GM10847 (cell line): Measurements from ENCODE around the gene ASB2.

Experiments
- POLR2A ChIP-seq: IDR thresholded peaks from 2 replicates; pipeline ENCODE4 v1.6.1; 2011; ENCODE audit not compliant: insufficient read length; ENCODE audit errors: extremely low read depth

Gene ASB2

DNA sequence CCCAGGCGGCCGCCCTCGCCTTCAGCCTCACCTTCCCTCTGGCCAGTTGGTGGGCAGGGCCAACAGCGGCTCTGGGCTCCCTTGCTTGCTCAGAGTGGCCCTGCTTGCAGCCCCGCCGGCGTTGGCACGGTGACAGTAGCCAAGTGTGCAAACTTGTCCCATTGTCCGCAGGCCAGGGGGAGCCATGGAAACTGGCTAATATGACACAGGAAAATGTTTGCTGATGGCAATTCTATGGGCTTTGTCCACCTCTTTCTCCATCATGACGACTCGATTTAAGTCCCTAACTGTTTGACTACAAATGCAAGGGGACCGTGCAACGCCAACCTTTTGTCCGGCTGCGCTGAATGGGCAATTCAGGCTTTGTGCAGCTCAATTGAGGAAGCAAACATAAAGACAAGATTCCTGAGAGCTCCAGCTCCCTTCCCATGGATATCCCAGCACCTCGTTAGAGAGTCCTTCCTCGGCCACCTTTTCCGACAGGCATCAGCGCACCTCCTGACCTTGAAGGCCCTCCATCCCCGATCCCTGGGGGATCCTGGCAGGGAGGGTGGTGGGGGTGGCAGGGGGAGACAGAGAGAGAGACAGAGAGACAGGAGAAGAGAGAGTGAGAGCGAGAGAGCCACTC is 50.0 kb downstream of the ASB2 start:
- TF ChIP-seq POLR2A = no peak

DNA sequence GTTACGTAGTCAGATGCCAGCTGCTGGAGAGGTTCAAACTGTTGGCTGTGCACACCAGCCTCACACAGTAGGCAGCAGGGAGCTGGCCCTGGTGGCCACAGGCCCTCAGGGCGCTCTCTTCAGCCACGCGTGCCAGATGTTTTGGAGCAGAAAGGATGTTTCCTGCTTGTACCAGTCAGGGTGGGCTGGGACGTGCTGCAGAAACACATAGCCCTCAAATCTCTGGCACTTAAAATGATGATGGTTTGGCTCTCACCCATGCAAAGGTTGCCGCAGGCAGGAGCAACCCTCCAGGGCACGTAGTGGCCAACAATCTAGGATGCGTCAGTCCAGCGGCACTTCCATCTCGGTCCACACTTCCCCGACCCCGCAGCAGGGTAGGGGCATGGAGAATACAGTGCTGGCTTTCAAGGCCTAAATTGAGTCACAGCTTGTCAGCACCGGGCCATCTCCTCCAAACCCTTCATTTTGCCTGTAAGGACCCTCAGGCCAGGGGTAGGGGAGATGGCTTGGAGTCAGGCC is 50.9 kb downstream of the ASB2 start:
- no peak for TF ChIP-seq POLR2A

DNA sequence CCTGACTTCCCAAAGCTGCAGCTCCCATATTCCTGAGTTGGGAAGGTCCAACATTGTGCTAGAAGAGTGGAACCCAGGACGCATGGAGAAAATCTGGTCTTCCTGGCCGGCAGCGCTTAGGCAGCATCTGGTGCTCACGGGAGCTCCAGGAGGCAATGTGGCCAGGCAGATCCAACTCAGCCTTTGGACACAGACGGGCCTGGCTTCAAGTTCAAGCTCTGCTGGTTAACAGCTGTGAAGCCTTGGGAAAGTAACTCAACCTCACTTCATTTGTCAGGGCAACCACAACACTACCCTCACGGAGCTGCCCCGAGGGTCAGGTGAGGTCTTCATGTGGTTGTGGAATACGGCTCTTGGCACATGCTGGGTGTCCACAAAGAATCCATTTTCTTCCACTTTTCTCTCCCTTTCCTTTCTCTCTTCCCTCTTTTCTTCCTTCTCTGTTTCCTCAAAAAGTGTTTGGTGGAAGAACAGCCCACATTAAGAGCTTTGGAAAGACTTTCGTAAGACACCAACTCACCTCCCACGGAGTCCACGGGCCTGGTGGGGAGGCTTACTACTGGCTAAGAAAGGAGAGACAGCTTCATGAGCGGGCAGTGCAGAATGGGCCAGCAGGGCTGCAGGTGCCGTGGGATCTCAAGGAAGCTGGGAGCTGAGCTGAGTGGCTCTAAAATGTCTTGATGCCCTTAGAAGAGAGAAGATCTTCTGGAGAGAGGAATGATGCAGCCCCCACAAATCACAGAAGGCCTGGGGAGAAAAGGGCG is 51.6 kb downstream of the ASB2 start:
- TF ChIP-seq POLR2A = no peak

DNA sequence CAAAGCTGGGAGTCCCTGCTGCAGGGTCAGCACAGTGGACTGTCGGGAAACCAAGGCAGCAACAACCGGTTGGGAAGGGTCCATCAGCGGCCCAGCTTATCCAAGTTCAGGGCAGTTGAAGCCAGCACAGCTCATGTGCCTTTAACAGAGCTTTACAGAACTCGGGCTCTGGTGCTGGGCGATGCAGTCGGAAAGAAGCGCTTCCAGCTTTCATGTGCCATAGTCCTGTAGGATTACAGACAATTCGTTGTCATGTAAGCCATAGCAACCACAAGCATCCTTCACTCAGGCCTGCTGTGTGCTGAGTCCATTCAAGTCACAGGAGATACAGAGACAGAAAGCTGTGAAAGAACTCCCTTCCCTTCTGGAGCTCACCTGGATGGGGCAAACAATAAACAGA is 52.7 kb downstream of the ASB2 start:
- no peak for TF ChIP-seq POLR2A

DNA sequence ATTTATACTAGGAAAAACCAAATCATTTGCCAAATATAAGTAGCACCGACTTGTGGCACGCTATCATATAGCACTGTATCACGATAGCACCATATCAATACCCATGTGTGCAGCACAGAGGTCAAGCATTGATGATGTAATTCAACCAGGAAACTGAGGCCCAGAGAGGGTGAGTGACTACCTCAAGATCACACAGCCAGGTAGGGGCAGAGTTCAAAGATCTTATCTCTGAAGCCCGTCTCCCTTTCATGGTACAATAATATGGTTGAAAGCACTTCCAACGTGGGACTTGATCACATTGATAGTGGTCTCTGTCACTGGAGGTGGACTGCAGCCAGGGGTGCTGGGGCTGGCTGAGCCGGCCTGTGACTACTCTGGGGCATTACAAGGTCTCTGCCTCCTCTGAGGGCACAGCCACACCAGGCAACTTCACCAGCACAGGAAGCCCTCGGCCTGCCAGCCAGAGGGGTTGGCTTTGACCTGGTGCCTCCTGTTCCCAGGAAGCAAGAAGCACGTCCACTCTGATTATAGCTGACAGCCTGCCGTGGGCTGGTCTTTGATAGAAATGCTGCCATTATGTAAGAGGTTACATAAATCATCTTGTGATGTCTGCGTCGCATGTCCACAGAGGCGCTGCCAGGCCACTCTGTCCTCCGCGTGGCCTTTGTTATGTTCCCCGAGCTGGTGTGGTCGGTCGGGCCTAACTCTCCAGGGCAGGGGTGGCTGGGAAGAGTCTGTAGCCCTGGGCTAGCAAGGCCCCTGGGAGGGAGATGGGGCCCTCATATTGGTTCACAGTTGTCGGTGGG is 55.2 kb downstream of the ASB2 start:
- no peak for TF ChIP-seq POLR2A

DNA sequence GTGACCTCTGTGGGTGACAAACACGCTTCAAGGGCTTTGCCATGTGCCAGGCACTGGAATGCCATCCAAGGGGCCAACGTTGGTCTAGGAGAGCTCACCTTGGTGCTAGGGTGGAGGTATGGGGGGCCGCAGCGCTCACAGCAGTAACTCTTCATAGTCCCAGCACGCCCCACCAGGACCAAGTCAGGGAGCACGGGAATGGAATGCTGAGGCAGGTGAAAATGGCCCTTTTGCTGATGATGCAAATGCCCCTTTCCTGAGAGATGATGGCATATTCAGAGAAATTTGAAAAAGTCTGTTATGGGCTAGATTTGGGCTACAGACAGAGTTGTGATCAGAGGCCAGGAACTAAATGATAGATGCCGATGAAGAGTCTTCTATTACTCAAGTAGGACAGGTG is 59.2 kb downstream of the ASB2 start:
- TF ChIP-seq POLR2A = no peak

DNA sequence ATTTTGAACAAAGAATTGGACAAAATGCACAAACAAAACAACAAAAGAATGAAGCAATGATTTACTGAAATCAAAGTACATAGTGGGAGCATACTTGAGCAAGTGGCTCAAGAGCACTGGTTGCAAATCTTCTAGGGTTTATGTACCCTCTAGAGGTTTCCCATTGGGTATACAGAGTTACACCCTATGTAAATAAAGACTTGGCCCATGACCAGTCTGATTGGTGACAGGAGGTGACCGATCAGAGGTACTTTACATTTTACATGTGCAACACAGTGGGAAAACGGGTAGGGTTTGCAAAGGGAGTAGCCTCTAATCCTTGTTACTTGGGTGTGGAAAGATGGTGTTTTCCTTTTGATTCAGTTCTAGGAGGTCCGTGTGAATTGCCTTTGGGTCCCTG is 59.9 kb downstream of the ASB2 start:
- no peak for TF ChIP-seq POLR2A

DNA sequence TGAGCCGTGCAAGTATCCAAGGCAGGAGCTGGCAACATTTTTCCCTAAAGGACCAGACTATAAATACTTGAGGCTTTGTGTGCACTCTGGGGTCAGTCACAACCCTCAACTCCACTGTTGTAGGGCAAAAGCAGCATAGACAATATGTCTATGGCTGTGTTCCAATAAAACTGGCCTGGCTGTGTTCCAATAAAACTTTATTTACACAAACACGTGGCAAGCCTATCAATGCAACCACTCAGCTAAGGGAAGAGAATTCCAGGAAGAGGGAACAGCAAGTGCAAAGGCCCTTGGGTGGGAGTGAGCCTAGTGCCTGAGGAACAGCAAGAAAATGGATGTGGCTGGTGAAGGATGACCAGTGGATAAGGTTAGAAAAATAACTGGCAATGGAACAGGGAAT is 60.6 kb downstream of the ASB2 start:
- no peak for TF ChIP-seq POLR2A

DNA sequence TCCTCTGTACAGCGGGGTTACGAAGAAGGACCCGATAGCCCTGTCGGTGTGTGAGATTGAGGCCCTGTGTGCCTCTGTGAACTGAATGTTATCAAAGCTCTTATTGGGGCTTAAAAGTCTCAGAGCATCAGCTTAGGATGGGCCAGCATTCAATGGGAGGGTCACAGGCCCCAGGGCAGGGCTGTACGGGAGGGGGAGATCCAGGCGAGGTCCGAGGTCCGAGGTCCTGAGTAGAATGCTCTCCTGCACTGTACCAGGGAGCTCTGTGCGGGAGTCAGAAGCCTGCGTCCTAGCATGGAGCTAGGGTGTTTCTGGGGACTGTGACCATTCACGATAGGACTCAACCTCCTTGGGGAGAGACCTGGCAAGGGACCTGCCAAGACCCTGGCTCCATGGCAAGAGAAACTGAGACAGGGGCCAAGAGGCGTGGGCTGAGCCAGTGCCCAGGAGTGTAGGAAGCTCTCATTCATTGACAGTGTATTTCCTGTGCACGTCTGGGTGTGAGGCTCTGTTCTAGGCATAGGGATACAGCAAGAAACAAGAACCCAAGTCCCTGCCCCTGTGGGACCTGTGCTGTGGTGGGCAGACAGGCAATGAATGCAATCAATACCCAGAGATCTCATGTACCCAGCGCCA is 61.2 kb downstream of the ASB2 start:
- no peak for TF ChIP-seq POLR2A

DNA sequence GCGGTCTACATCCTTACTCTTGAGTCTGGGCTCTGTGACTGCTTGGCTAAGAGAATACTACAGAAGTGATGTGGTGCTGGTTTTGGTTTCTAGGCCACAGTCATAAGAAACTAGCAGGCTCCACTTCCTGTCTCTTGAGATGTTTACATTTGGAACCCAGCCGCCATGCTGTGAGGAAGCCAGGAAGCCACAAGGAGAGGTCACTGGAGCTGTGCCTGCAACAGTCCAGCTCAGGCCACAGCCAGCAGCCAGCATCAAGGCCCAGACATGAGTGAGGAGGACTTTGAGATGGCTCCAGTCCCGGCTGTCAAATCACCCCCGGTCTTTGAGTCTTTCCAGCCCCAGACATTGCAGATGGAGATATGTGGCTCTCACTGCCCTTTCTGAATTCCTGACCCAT is 62.1 kb downstream of the ASB2 start:
- no peak for TF ChIP-seq POLR2A

DNA sequence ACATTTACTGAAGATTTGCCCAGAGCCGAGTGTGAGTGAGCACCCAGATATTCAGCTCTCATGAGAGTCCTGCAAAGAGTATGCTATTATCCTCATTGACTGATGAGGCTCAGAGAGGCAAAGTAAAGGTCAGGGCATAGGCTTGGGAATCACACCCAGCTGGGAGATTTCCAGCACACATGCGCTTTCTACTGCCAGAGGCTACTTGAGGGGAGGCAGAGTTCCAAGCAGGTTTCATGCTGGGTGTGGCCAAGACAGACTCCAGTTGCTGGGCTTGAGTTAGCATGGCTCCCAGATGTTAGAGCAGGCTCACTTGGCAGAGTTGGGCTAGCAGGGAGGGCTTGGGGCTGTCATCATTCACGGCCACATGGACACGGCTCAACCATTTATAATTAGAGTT is 63.6 kb downstream of the ASB2 start:
- TF ChIP-seq POLR2A = no peak

DNA sequence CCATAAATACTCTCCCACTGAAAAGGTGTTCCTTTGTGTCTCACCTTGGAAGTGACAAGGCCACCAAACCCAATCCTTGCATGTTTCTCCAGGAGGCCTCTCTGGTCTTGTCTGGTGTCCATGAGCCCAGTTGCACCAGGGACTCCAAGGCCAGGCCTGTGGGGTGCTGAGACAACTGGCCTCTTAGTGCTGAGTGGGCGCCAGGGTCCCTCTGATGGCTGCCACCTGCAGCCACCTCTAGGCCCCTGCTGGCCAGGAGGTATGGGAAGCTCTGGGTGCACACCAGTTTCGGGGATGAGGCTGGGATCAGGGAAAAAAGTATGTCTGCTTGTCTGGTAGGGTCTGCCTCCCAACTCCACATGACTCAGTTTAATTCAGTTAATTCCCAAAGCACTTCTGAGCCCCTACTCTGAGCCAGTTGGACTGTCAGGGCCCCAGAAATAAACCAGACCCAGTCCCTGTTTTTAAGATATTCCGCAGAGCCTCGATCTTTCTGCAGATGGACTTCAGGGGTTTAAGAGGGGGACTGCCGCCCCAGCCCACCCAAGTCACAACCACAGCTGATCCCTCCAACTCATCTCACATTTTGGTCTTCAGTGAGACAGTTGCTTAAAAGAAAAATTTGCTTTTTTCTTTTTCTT is 64.3 kb downstream of the ASB2 start:
- TF ChIP-seq POLR2A = no peak

DNA sequence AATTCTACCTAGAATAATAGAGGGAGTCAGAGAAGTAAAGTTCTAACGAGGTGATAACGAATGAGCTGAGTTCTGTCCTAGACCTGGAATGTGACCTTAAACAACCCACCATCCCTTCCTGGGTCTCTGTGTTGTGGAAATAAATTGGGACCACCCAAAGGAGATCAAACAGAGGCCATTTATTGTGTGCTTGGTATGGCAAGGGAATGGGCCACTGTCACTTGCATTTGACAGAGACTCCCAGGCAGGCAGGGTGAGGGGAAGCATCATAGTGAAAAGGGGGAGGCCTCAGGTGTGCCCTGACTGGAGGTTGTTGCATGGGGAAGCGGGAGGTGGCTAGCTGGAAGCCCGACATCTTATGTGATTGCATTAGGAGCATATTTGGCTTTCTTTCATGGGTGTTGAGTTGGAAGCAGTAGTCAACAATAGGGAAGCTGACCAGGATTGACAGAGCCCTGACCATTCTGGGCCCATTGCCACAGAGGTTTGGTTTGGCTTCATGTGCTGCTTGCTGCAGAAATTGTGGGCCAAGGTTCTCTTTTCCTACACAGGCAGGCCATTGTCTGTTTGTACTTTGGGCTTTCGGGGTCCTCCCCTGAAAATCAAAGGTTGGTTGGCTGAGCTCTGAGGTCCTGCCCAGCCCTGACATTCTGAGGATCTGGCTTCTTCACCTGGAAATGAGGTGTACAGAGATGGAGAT is 66.8 kb downstream of the ASB2 start:
- no peak for TF ChIP-seq POLR2A
